GM13976 (cell line): ENCODE results near the gene MYO1D.
"Not testable (repeated sequence)": the region's sequence is repeated elsewhere in the genome, so short reads cannot be mapped to it uniquely, and the experiment has no call there.

Experiments used
- DNase-seq: peaks from one replicate; pipeline ENCODE4 v3.0.0; 2012; ENCODE audit warnings: low spot score
- in situ Hi-C: fragments of 300-500 bp; cut with MboI; formaldehyde crosslinking; loops from one replicate; pipeline ENCODE4 v1.12.0; 2022; ENCODE audit warnings: low sequenced_read_pairs, mixed read lengths, inconsistent platforms; ENCODE audit not compliant: unreplicated experiment
- TF ChIP-seq, protein P1 (sequence below): IDR thresholded peaks from 2 replicates; pipeline ENCODE4 v1.5.1; 2012; ENCODE audit warnings: borderline replicate concordance, mild to moderate bottlenecking; ENCODE audit not compliant: insufficient read depth; ENCODE audit errors: extremely low read depth, missing control alignments, control extremely low read depth

The MYO1D gene

DNA sequence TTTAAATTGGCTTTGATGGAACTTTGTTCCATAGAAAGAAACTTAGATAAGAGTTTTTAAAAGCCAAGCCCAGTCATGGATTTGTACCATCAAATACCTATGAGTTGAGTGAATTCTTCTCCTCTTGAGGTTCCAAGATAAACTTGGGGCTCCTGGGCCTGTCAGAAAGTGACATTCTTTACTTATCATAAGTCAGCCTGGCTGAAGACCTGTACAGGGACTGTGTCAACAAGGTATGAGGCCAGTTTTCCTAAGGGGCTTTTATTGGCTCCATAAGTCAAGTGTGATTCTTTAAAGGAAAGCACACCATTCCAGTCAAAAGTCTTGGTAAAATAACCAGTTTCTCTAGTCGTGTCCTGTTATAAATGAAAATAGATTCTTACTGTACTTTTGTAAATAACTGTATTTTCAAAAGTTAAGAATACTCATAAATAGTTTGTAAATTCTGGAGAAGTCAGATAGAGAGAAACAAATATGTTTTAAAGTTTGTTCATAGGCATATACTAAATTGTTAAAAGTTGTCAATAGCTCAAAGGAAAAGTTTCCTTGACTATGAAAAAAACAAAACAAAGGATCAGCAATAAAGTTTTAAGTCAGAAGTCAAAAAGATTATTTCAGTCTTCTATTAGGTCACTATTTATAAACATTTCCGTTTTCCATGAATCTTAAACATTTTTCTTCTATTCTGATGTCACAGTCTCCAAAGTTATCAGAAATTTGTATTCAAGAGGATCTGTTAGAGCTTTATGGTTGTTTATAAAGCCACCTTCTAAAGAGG, 22.5 kb upstream of the MYO1D start:
- TF ChIP-seq, protein P1, sequence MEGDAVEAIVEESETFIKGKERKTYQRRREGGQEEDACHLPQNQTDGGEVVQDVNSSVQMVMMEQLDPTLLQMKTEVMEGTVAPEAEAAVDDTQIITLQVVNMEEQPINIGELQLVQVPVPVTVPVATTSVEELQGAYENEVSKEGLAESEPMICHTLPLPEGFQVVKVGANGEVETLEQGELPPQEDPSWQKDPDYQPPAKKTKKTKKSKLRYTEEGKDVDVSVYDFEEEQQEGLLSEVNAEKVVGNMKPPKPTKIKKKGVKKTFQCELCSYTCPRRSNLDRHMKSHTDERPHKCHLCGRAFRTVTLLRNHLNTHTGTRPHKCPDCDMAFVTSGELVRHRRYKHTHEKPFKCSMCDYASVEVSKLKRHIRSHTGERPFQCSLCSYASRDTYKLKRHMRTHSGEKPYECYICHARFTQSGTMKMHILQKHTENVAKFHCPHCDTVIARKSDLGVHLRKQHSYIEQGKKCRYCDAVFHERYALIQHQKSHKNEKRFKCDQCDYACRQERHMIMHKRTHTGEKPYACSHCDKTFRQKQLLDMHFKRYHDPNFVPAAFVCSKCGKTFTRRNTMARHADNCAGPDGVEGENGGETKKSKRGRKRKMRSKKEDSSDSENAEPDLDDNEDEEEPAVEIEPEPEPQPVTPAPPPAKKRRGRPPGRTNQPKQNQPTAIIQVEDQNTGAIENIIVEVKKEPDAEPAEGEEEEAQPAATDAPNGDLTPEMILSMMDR: no peak
- in situ Hi-C loops: loop anchor here (25.0 kb wide), 1 partner anchor 437 kb away; no protein-coding TSS in a partner anchor
- DNase-seq: no peak

DNA sequence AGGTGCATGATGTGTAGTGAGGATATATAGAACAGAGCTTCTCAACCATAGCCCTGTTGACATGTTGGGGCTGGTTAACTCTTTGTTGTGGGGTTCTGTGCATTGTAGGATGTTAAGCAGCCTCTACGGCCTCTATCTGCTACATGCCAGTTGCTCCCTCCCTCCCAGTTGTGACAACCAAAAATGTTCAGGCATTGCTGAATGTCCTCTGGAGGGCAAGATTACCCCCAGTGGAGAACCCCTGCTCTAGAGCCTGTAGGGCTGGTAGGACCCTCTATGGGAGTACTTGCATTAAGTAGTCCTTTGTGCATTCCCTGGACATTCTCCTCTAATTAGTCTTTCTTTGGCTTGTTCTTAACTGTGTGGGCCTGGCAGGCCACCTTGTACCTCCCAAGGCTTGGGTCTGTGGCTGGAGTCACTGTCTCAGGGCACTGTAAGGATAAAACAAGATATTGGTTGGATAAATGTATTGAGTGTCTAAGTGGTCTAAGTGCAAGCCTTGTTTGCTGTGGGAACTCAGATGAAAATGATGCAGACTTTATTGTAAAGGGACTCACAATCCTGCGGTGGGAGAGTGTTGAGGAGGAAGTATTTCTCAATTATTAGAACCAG, 19.8 kb upstream of the MYO1D start:
- no peak for DNase-seq
- in situ Hi-C loops: no loop called here

DNA sequence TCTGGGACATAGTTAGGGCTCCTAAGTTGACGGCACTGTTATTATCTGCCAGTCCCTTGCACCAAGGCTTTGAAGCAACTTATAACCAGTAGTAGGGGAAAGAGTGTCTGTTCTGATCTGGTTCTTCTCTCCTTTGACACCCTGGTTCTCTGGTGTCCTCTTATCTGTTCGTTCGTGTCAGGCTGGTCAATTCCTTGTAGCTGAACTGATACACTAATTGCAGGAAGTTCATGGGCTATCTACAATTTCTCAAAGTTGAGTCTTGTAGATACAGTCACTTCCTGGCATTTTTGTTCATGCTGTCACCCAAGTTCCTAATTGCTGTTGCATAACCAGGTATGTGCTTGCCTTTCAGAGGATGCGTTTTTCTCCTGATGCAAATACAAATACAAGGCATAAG, 17.3 kb upstream of the MYO1D start:
- in situ Hi-C loops: no loop called here
- DNase-seq: no peak
- TF ChIP-seq, protein P1: no peak

More for the DNA sequence above, 19.8 kb upstream of the MYO1D start:
- TF ChIP-seq, protein P1: no peak

DNA sequence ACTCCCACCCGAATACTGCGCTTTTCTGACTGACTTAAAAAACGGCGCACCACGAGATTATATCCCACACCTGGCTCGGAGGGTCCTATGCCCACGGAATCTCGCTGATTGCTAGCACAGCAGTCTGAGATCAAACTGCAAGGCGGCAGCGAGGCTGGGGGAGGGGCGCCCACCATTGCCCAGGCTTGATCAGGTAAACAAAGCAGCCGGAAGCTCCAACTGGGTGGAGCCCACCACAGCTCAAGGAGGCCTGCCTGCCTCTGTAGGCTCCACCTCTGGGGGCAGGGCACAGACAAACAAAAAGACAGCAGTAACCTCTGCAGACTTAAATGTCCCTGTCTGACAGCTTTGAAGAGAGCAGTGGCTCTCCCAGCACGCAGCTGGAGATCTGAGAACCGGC, 10.5 kb upstream of the MYO1D start:
- in situ Hi-C loops, DNase-seq: not testable (repeated sequence)

DNA sequence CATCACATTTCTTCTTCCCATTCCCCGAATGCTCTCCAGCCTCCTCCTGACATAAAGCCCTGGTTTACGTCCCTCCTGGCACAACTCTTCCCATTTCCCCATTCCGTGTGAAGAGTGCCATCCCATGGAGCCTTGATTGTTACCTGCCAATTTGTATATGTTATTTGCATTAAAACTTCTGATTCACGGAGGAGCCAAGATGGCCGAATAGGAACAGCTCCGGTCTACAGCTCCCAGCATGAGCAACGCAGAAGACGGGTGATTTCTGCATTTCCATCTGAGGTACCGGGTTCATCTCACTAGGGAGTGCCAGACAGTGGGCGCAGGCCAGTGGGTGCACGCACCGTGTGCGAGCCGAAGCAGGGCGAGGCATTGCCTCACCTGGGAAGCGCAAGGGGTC, 10.0 kb upstream of the MYO1D start:
- in situ Hi-C loops: not testable (repeated sequence)

DNA sequence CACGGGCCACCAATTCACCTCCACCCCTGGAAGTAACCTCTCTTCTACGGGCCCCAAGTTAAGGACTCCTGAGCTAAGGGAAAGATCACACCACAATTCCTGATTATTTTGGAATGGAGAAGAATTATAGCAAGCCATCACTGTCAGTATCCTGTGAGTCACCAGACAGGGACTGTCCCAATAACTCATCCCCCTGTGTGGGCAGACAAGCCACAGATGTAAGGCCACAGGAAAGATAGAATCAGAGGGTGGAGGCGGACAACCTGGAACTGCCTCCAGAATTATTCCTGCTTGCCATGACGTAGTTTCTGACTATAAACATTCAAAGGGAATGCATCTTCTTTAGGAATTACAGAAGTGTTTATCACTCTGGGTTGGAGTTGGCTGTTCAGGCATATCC, 5.8 kb upstream of the MYO1D start:
- TF ChIP-seq, protein P1: no peak
- no peak for DNase-seq
- in situ Hi-C loops: no loop called here

More for the DNA sequence above, 10.0 kb upstream of the MYO1D start:
- DNase-seq: not testable (repeated sequence)

DNA sequence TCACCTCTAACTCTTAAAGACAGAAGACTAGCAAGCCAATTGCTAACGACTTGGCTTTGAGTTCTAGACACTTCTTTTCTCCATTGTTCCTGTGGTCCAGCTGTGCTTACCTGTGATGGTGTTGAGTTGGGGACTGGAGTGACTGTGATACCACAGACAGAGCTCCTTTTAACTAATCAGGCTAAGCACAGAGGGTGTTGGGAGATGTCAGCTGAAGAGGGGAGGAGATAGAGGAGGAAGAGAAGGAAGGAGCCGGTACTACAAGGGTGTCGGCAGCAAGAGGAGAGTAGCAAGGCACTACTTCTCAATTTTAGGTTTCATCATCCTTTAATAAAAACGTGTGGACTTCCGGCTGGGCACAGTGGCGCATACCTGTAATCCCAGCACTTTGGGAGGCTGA, 5.1 kb upstream of the MYO1D start:
- no peak for DNase-seq
- in situ Hi-C loops: no loop called here
- TF ChIP-seq, protein P1: no peak
